HG02870 (cell line): ENCODE results near the gene HRC.
A peak's percentile ranks its signal among the peaks of the same experiment; 100 is the strongest.
"Not testable (repeated sequence)": the region's sequence is repeated elsewhere in the genome, so short reads cannot be mapped to it uniquely, and the experiment has no call there.

Source experiments
- ATAC-seq: cut with Tn5 transposase; IDR thresholded peaks from one replicate; pipeline ENCODE4 v1.9.1; 2021; ENCODE audit warnings: mild to moderate bottlenecking, moderate library complexity; ENCODE audit not compliant: unreplicated experiment

Gene HRC

DNA sequence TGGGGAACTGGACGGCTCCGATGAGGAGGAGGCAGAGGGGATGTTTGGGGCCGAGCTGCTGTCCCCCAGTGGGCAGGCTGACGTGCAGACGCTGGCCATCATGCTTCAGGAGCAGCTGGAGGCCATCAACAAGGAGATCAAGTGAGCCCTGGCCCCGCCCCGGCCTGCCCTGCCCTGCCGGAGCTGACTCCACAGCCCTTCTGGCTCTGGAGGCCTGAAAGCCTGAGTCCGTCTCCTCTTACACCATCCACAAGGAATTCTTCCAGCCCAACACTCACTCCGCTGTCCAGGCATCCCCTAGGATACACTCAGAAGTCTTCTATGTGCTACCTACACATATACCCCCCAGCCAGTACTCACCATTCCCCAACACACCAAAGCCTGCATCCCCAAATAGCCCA is 18.4 kb downstream of the HRC start:
- no peak for ATAC-seq

GRCh38 chr19:49135686-49136085 is 19.5 kb downstream of the HRC start:
- ATAC-seq, result no peak

DNA sequence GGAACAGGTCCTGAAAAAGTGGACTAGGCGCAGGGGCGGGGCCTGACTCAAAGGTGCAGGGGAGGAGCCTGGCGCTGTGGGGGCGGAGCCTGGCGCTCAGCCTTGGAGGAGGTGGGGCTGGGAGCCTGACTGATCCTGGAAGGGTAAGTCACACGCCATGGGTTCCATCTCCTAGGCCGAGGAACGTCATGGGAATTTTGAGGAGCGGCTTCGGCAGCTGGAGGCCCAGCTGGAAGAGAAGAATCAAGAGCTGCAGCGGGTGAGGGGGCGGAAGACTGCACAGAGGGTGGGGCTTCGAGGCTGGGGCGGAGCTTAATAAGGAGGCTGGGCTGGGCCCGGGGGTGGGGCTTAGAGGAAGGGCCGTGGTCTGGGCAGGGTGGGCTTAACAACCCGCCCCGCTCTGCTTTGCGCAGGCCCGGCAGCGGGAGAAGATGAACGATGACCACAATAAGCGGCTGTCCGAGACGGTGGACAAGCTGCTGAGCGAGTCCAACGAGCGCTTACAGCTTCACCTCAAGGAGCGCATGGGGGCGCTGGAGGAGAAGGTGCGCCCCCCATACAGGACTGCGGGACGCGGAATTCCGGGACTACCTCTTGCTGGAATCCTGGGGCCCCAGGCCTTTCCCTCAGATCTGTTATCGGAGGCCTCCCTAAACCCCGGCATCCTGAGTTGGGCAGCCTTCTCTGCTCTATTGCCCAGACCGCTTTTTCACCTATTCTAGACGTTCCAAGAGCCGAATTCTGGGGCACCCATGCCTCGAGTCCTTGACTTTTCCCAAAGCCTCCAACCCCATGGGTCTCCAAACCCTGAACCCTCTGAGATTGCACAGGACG is 21.4 kb downstream of the HRC start:
- no peak for ATAC-seq

- ATAC-seq, result no peak
Observed at GRCh38 chr19:49132974-49133609, 22.1 kb downstream of the HRC start.

GRCh38 chr19:49130325-49130724 is 24.9 kb downstream of the HRC start:
- no peak for ATAC-seq

DNA sequence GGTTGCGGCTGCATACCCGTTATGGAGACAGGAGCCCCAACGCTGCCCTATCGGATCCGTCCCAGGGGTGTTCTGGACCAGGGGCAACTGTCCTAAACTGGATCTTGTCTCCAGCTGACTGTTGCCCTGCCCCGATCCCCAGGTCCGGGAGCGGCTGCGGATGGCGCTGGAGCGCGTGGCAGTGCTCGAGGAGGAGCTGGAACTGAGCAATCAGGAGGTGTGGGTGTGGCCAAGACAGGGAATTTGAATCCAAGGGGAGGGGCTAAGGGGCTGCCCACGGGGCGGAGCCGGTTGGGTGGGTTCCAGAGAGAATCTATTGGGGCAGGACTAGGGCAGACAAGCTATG is 26.0 kb downstream of the HRC start:
- ATAC-seq, result no peak

DNA sequence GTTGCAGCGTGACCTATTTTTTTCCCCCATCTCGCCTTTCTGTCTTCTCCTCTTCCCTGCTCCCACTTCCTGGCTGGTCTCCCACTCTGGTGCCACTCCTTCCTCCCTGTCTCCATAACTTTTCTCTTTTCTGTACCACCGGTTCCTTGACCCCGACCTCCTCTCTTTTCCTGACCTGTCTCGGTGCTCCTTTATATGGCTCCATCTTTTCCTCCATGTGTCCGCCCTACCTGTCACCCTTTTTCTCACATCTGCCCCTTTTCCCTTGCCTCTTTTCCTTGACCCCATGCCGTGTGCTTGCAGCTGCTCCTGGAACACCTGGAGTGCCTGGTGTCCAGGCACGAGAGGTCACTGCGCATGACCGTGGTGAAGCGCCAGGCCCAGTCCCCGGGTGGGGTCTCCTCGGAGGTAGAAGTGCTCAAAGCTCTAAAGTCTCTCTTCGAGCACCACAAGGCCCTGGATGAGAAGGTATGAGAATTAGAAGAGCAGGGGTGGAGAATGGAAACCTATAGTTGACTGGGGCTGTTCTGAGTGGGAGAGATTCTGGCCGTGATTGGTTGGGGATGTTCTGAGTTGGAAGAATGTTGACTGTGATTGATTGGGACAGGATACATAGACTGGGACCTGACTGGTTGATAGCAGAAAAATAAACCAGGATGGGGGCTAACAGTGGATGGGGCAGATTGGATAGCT is 26.5 kb downstream of the HRC start:
- no peak for ATAC-seq

DNA sequence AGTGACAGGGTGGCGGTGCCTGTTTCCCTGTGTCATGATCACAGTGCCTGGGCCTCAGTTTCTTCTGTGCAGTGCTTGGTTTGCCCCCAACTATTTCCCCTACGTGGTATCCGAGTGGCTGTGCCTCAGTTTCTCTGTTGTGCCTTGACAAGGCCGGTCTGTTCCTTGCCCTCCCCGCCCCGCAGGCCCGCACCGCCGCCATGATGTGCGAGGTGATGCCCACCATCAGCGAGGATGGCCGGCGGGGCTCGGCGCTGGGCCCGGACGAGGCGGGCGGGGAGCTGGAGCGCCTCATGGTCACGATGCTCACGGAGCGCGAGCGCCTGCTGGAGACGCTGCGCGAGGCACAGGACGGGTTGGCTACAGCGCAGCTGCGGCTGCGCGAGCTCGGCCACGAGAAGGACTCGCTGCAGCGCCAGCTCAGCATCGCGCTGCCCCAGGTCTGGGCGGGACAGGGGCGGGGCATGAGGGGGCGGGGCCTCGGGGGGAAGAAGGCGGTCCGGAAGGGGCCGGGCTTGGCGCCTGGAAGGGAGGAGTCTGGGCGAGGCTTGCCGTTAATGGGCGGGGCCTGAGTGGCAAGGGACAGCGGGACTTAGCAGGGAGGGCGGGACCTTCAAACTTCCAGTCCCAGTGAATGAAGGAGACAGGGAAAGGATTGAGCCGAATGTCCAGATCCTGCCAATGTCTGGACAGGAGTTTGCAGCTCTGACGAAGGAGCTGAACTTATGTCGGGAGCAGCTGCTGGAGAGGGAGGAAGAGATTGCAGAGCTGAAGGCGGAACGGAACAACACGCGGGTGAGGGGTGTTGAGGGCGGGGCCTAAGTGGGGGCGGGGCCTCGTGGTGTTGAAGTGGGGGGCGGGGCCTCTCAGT is 27.3 kb downstream of the HRC start:
- peak; percentile 89 for ATAC-seq

DNA sequence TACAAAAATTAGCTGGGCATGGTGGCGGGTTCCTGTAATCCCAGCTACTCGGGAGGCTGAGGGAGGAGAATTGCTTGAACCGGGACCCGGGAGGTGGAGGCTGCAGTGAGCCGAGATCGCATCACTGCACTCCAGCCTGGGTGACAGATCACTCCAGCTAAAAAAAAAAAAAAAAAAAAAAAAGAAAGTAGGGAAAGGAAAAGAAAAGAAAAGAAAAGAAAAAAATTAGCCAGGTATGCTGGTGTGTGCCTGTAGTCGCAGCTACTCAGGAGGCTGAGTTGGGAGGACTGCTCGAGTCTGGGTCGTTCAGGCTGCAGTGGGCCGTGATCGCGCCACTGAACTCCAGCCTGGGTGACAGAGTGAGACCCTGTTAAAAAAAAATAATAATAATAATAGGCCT is 28.0 kb downstream of the HRC start:
- ATAC-seq, result not testable (repeated sequence)

GRCh38 chr19:49126575-49126974 is 28.6 kb downstream of the HRC start:
- no peak for ATAC-seq

DNA sequence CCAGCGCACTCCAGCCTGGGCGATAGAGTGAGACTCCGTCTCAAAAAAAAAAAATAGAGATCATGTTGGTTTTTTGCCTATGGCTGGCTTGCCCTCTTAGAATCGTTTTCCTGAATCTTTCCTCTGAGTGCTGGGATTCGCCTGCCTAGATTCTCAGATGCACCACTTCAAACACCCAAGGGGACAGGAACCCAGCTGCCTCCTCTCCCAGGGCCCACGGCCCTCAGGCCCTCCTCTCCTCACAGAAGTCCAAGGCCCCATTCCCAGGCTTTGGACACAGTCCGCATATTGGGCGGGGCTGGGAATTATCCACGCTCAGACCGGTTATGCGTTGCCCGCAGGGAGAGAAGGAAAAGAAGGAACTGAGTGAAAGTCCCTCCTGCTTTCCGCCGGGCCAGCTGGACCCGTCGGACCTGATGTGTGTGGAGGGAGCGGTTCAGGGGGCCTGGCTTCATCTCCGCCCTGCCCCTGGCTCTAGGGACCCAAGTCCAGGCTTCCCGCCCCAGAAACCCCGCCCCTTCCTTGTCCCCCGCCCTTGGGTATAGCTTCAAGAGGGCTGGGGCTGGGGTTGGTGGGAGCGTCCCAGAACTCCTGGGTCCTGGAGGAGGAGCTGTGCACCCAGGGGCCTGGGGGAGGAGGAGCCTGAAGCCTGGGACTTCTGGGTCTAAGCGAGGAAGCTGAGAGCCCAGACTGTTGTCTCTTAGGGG is 30.0 kb downstream of the HRC start:
- no peak for ATAC-seq

GRCh38 chr19:49123285-49123684 is 31.9 kb downstream of the HRC start:
- not testable (repeated sequence) for ATAC-seq

DNA sequence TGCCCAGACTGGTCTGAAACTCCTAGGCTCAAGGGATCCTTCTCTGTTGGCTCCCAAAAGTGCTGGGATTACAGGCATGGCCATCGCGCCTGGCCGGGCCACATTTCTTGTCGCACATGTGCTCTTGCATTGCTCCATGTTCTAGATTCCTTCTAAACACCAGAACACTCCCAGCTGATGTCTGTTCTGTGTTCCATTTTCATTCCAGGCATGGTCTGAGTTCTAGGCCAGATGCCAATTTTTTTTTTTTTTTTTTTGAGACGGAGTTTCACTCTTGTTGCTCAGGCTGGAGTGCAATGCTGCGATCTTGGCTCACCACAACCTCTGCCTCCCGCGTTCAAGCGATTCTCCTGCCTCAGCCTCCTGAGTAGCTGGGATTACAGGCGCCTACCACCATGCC is 33.4 kb downstream of the HRC start:
- ATAC-seq, result not testable (repeated sequence)

DNA sequence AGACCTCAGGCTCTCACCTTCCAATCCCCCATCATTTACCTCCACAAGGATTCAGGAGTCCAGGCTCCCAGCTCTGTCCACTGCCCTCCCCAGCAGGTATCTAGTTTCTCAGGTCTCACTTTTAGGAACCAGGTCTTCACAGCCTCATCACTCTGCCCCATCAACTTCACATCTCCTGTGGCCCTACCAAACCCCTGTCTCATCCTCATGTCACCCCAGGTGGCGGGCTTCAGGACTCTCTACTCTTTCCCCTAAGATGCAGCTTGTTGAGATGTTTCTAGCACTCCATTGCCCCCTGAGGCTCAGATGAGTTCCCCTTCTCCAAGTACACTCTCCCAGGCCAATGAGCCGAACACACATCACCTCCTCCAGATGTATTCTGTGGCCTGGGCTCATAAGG is 34.3 kb downstream of the HRC start:
- ATAC-seq, result no peak

GRCh38 chr19:49120325-49120683 is 34.9 kb downstream of the HRC start:
- ATAC-seq, result no peak

GRCh38 chr19:49119411-49120324 is 35.5 kb downstream of the HRC start, which contains the start of gene PPFIA3:
TSS of gene PPFIA3 (plus strand) at chr19:49119544. CDS start at chr19:49127874, 8,330 bp downstream.
- no peak for ATAC-seq

GRCh38 chr19:49118565-49119410 is 36.4 kb downstream of the HRC start, which contains the start of gene C19orf73:
TSS of gene C19orf73 (minus strand) at chr19:49119143. CDS start at chr19:49119022, 121 bp downstream.
- peak; percentile 72 for ATAC-seq
